HG03175 (cell line): ENCODE data around the gene SUGP1.
A peak's percentile ranks its signal among the peaks of the same experiment; 100 is the strongest.

ENCODE experiments used
- ATAC-seq: cut with Tn5 transposase; IDR thresholded peaks from one replicate; pipeline ENCODE4 v1.9.1; 2021; ENCODE audit warnings: mild to moderate bottlenecking, moderate library complexity; ENCODE audit not compliant: unreplicated experiment

SUGP1 gene

GRCh38 chr19:19342086-19343015 lies 22.0 kb upstream of the SUGP1 start:
- no peak for ATAC-seq

GRCh38 chr19:19341026-19341425 lies 20.7 kb upstream of the SUGP1 start:
- no peak for ATAC-seq

GRCh38 chr19:19338082-19338481 lies 17.8 kb upstream of the SUGP1 start:
- no peak for ATAC-seq

GRCh38 chr19:19337120-19337519 lies 16.8 kb upstream of the SUGP1 start:
- ATAC-seq = no peak

- no peak for ATAC-seq
These were observed 16.3 kb upstream of the SUGP1 start for GRCh38 chr19:19336597-19336996.

- no peak for ATAC-seq
These were observed 15.3 kb upstream of the SUGP1 start for GRCh38 chr19:19335408-19336158.

- ATAC-seq = no peak
These were observed 14.7 kb upstream of the SUGP1 start for GRCh38 chr19:19334989-19335344.

- no peak for ATAC-seq
These were observed 14.0 kb upstream of the SUGP1 start for GRCh38 chr19:19334063-19334988.

GRCh38 chr19:19329126-19329525 lies 8.8 kb upstream of the SUGP1 start:
- ATAC-seq = no peak

- no peak for ATAC-seq
These were observed 7.4 kb upstream of the SUGP1 start for GRCh38 chr19:19327672-19328071.

GRCh38 chr19:19324059-19324770 lies 3.9 kb upstream of the SUGP1 start:
- ATAC-seq = no peak

GRCh38 chr19:19321141-19321577 lies 850 bp upstream of the SUGP1 start:
- ATAC-seq = no peak

- ATAC-seq = peak; percentile 16
These were observed 463 bp downstream of the SUGP1 start for GRCh38 chr19:19319732-19320360.

- ATAC-seq = no peak
These were observed 4.2 kb downstream of the SUGP1 start for GRCh38 chr19:19316082-19316481.

GRCh38 chr19:19315444-19315843 lies 4.9 kb downstream of the SUGP1 start:
- ATAC-seq = no peak

- no peak for ATAC-seq
These were observed 11.9 kb downstream of the SUGP1 start for GRCh38 chr19:19308373-19308772.

- ATAC-seq = no peak
These were observed 14.1 kb downstream of the SUGP1 start for GRCh38 chr19:19306191-19306590.

- ATAC-seq = no peak
These were observed 14.6 kb downstream of the SUGP1 start for GRCh38 chr19:19305696-19306095.

- ATAC-seq = no peak
These were observed 15.2 kb downstream of the SUGP1 start for GRCh38 chr19:19305066-19305465.
